PC-3 (cell line): ENCODE results near the gene CPD.

Experiments
- EZH2 ChIP-seq: fragments of 300-600 bp; sonication (generic); IDR thresholded peaks from one replicate; pipeline ENCODE4 v1.6.1; 2017; ENCODE audit warnings: antibody characterized with exemption, mild to moderate bottlenecking, low read length; ENCODE audit not compliant: unreplicated experiment
- TF ChIP-seq, protein P1 (sequence below): fragments of 300-600 bp; sonication (generic); conservative IDR thresholded peaks from 2 replicates; pipeline ENCODE4 v1.5.1; 2017; ENCODE audit warnings: antibody characterized with exemption, low read depth, mild to moderate bottlenecking, low read length

DNA sequence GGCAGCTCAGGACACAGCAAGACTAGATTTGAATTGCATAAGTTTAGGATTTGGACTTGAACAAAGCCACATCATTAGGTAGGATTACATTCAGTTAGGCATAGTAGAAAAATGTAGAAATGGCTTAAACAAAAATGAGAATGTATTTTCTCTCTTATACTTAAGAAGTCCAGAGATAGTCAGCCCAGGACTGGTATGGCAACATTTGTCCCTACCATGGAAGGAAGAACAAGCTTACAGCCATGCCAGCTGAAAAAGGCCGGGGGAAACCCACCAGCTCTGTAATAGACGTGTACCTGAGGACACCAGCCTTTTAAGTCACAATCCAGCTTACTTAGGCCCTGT is 33.7 kb upstream of the CPD start:
- TF ChIP-seq EZH2: no peak
- TF ChIP-seq, protein P1, sequence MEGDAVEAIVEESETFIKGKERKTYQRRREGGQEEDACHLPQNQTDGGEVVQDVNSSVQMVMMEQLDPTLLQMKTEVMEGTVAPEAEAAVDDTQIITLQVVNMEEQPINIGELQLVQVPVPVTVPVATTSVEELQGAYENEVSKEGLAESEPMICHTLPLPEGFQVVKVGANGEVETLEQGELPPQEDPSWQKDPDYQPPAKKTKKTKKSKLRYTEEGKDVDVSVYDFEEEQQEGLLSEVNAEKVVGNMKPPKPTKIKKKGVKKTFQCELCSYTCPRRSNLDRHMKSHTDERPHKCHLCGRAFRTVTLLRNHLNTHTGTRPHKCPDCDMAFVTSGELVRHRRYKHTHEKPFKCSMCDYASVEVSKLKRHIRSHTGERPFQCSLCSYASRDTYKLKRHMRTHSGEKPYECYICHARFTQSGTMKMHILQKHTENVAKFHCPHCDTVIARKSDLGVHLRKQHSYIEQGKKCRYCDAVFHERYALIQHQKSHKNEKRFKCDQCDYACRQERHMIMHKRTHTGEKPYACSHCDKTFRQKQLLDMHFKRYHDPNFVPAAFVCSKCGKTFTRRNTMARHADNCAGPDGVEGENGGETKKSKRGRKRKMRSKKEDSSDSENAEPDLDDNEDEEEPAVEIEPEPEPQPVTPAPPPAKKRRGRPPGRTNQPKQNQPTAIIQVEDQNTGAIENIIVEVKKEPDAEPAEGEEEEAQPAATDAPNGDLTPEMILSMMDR: no peak
